ENCODE results near the gene TRABD2B.

The TRABD2B gene

DNA sequence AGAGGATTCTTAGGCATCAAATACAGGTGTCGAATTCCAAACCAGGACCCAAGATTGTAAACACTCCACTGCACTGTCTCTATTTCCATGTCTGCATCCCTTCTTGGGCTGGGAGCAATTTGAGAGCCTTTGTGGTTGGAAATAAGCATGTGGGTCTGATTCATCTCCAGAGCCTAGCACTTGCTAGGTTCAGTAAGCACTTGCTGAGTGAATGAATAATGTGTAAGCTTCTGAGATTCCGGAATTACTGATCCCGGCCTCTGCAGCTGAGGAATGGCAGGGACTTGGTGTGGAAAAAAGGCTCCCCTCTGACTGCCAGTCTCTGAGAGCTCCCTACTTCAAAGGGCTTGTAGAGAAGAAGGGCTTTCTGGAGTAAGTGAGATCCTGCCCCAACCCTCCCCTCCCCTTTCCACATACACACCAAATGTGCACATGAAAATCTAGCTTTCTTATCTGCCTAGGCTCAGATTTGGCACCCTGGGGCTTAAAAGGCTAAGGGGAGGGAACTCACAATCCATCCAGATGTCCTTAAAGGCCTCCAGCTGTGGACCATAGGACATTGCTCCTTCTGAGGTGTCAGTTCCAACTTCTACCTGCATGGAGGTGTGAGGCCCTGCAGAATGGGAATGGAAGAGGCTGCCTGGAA lies 39.6 kb upstream of the TRABD2B start:
- Histone ChIP-seq H3K4me3 (ENCODE audit: insufficient read depth, low read length, poor library complexity, severe bottlenecking) (no peak overlapping the region), H3K27me3 (ENCODE audit: low read length) (no peaks in the 10 kb centered on the region), H3K79me2 (ENCODE audit: insufficient read depth, low read length) (no peaks in the 10 kb centered on the region), H3F3A (ENCODE audit: insufficient read depth) (no peaks in the 10 kb centered on the region), H3K4me2 (ENCODE audit: low read depth, low read length, poor library complexity, severe bottlenecking) (no peak overlapping the region), H2AFZ (ENCODE audit: low read depth, low read length, severe bottlenecking) (no peak overlapping the region), H3K9me3 (ENCODE audit: insufficient read depth, low read length) (no peaks in the 10 kb centered on the region), H4K20me1 (ENCODE audit: low read depth, low read length) (no peaks in the 10 kb centered on the region), H3K36me3 (ENCODE audit: low read length) (no peaks in the 10 kb centered on the region), H3K9me2 (replicated peaks; ENCODE audit: insufficient read depth, low read length) (no peaks in the 10 kb centered on the region), H3K27ac (ENCODE audit: low read depth, low read length) (no peak overlapping the region), H3K9ac (ENCODE audit: low read length) (no peak overlapping the region)
- TF ChIP-seq, protein P1, sequence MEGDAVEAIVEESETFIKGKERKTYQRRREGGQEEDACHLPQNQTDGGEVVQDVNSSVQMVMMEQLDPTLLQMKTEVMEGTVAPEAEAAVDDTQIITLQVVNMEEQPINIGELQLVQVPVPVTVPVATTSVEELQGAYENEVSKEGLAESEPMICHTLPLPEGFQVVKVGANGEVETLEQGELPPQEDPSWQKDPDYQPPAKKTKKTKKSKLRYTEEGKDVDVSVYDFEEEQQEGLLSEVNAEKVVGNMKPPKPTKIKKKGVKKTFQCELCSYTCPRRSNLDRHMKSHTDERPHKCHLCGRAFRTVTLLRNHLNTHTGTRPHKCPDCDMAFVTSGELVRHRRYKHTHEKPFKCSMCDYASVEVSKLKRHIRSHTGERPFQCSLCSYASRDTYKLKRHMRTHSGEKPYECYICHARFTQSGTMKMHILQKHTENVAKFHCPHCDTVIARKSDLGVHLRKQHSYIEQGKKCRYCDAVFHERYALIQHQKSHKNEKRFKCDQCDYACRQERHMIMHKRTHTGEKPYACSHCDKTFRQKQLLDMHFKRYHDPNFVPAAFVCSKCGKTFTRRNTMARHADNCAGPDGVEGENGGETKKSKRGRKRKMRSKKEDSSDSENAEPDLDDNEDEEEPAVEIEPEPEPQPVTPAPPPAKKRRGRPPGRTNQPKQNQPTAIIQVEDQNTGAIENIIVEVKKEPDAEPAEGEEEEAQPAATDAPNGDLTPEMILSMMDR (IDR thresholded peaks at IDR 0.05; ENCODE audit: insufficient read depth, low read length, poor library complexity, severe bottlenecking), result no peak
- TF ChIP-seq EZH2phosphoT487 (conservative IDR thresholded peaks at IDR 0.05; ENCODE audit: low read length), result no peak

- TF ChIP-seq EZH2phosphoT487 (conservative IDR thresholded peaks at IDR 0.05; ENCODE audit: low read length), result no peak
- TF ChIP-seq, protein P1 (IDR thresholded peaks at IDR 0.05; ENCODE audit: insufficient read depth, low read length, poor library complexity, severe bottlenecking), result no peak
- H4K20me1 ChIP-seq (ENCODE audit: low read depth, low read length), result no peaks in the 10 kb centered on the region
- no peak overlapping the region for H2AFZ ChIP-seq (ENCODE audit: low read depth, low read length, severe bottlenecking)
- no peaks in the 10 kb centered on the region for H3K9me3 ChIP-seq (ENCODE audit: insufficient read depth, low read length)
- no peaks in the 10 kb centered on the region for H3K79me2 ChIP-seq (ENCODE audit: insufficient read depth, low read length)
- no peaks in the 10 kb centered on the region for H3K9me2 ChIP-seq (replicated peaks; ENCODE audit: insufficient read depth, low read length)
- H3K9ac ChIP-seq (ENCODE audit: low read length), result no peak overlapping the region
- no peak overlapping the region for H3K4me2 ChIP-seq (ENCODE audit: low read depth, low read length, poor library complexity, severe bottlenecking)
- no peak overlapping the region for H3K27ac ChIP-seq (ENCODE audit: low read depth, low read length)
- H3K27me3 ChIP-seq (ENCODE audit: low read length), result no peaks in the 10 kb centered on the region
- no peaks in the 10 kb centered on the region for H3F3A ChIP-seq (ENCODE audit: insufficient read depth)
- H3K36me3 ChIP-seq (ENCODE audit: low read length), result no peaks in the 10 kb centered on the region
- H3K4me3 ChIP-seq (ENCODE audit: insufficient read depth, low read length, poor library complexity, severe bottlenecking), result no peak overlapping the region
These were observed 38.4 kb upstream of the TRABD2B start for GRCh38 chr1:48035371-48036141.

- Histone ChIP-seq H3K9ac (ENCODE audit: low read length) (no peak overlapping the region), H3K4me3 (ENCODE audit: insufficient read depth, low read length, poor library complexity, severe bottlenecking) (no peak overlapping the region), H3K27me3 (ENCODE audit: low read length) (no peaks in the 10 kb centered on the region), H3K79me2 (ENCODE audit: insufficient read depth, low read length) (no peaks in the 10 kb centered on the region), H3K9me2 (replicated peaks; ENCODE audit: insufficient read depth, low read length) (no peaks in the 10 kb centered on the region), H3F3A (ENCODE audit: insufficient read depth) (no peaks in the 10 kb centered on the region), H3K36me3 (ENCODE audit: low read length) (no peaks in the 10 kb centered on the region), H2AFZ (ENCODE audit: low read depth, low read length, severe bottlenecking) (no peak overlapping the region), H4K20me1 (ENCODE audit: low read depth, low read length) (no peaks in the 10 kb centered on the region), H3K27ac (ENCODE audit: low read depth, low read length) (no peak overlapping the region), H3K9me3 (ENCODE audit: insufficient read depth, low read length) (no peaks in the 10 kb centered on the region), H3K4me2 (ENCODE audit: low read depth, low read length, poor library complexity, severe bottlenecking) (no peak overlapping the region)
- TF ChIP-seq EZH2phosphoT487 (conservative IDR thresholded peaks at IDR 0.05; ENCODE audit: low read length), result no peak
- TF ChIP-seq, protein P1 (IDR thresholded peaks at IDR 0.05; ENCODE audit: insufficient read depth, low read length, poor library complexity, severe bottlenecking), result no peak
These were observed 36.4 kb upstream of the TRABD2B start for GRCh38 chr1:48033495-48034045.
